ENCODE results near the gene HPS5.
"Not testable (repeated sequence)": the region's sequence is repeated elsewhere in the genome, so short reads cannot be mapped to it uniquely, and the experiment has no call there.

The HPS5 gene

GRCh38 chr11:18267335-18268133, 54.4 kb downstream of the HPS5 start:
- H3K4me1 ChIP-seq (ENCODE audit: control insufficient read depth, insufficient read depth, low read length); H3K4me3 ChIP-seq (ENCODE audit: low read depth, low read length); POLR2A ChIA-PET; H3K9me3 ChIP-seq (ENCODE audit: control insufficient read depth, insufficient read depth, low read depth, low read length); H3K27ac ChIP-seq (ENCODE audit: extremely low read depth, low read depth, low read length); CTCF ChIA-PET; H3K36me3 ChIP-seq (ENCODE audit: control insufficient read depth in 2 of 2, insufficient read depth in 1 of 2, low read length in 2 of 2): not testable (repeated sequence)

- ChIA-PET CTCF (no interaction called here), POLR2A (no interaction called here)
- H3K9me3 ChIP-seq (ENCODE audit: control insufficient read depth, insufficient read depth, low read depth, low read length), result no peaks in the 10 kb centered on the region
- H3K4me1 ChIP-seq (ENCODE audit: control insufficient read depth, insufficient read depth, low read length), result no peaks in the 10 kb centered on the region
- H3K36me3 ChIP-seq (ENCODE audit: control insufficient read depth in 2 of 2, insufficient read depth in 1 of 2, low read length in 2 of 2), result no peaks in the 10 kb centered on the region
- no peak within 1 kb of the TSS for H3K4me3 ChIP-seq (ENCODE audit: low read depth, low read length)
- TF ChIP-seq GLI2 (tag by site-specific recombination; IDR thresholded peaks at IDR 0.05; ENCODE audit: borderline replicate concordance, low read depth), result no peak
- TF ChIP-seq ZNF837 (tag by site-specific recombination; IDR thresholded peaks at IDR 0.05), result no peak
- TF ChIP-seq ZNF24 (tag by site-specific recombination; IDR thresholded peaks at IDR 0.05), result no peak
- no peak for TF ChIP-seq TSHZ1 (tag by site-specific recombination; IDR thresholded peaks at IDR 0.05; ENCODE audit: borderline replicate concordance)
- TF ChIP-seq ZSCAN18 (tag by site-specific recombination; IDR thresholded peaks at IDR 0.05), result no peak
- TF ChIP-seq ZNF585B (tag by site-specific recombination; IDR thresholded peaks at IDR 0.05), result no peak
- TF ChIP-seq ZNF621 (tag by site-specific recombination; IDR thresholded peaks at IDR 0.05), result no peak
- TF ChIP-seq, protein P1, sequence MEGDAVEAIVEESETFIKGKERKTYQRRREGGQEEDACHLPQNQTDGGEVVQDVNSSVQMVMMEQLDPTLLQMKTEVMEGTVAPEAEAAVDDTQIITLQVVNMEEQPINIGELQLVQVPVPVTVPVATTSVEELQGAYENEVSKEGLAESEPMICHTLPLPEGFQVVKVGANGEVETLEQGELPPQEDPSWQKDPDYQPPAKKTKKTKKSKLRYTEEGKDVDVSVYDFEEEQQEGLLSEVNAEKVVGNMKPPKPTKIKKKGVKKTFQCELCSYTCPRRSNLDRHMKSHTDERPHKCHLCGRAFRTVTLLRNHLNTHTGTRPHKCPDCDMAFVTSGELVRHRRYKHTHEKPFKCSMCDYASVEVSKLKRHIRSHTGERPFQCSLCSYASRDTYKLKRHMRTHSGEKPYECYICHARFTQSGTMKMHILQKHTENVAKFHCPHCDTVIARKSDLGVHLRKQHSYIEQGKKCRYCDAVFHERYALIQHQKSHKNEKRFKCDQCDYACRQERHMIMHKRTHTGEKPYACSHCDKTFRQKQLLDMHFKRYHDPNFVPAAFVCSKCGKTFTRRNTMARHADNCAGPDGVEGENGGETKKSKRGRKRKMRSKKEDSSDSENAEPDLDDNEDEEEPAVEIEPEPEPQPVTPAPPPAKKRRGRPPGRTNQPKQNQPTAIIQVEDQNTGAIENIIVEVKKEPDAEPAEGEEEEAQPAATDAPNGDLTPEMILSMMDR (tag by site-specific recombination; IDR thresholded peaks at IDR 0.05), result no peak
- TF ChIP-seq RBAK (tag by site-specific recombination; IDR thresholded peaks at IDR 0.05), result no peak
- no peak within 1 kb of the TSS for H3K27ac ChIP-seq (ENCODE audit: extremely low read depth, low read depth, low read length)
Observed at GRCh38 chr11:18265949-18266348, 56.0 kb downstream of the HPS5 start, which contains the start of gene SAA1. TSS of gene SAA1 (plus strand) at chr11:18266264. CDS start at chr11:18266888, 624 bp downstream.

GRCh38 chr11:18264677-18265555, 57.0 kb downstream of the HPS5 start:
- no peak overlapping the region for H3K27ac ChIP-seq (ENCODE audit: extremely low read depth, low read depth, low read length)
- H3K4me1 ChIP-seq (ENCODE audit: control insufficient read depth, insufficient read depth, low read length), result no peaks in the 10 kb centered on the region
- CTCF ChIA-PET, result interaction anchor here (0.6 to 0.7 kb wide), 2 partner anchors 146 to 1686 kb away, joined by 3 to 5 read pairs; no protein-coding TSS in a partner anchor
- no peak overlapping the region for H3K4me3 ChIP-seq (ENCODE audit: low read depth, low read length)
- POLR2A ChIA-PET, result no interaction called here
- no peaks in the 10 kb centered on the region for H3K9me3 ChIP-seq (ENCODE audit: control insufficient read depth, insufficient read depth, low read depth, low read length)
- no peaks in the 10 kb centered on the region for H3K36me3 ChIP-seq (ENCODE audit: control insufficient read depth in 2 of 2, insufficient read depth in 1 of 2, low read length in 2 of 2)
- TF ChIP-seq ZNF776 (tag by site-specific recombination; IDR thresholded peaks at IDR 0.05; ENCODE audit: borderline replicate concordance) (no peak), EGR2 (tag by site-specific recombination; IDR thresholded peaks at IDR 0.05; ENCODE audit: low read depth) (no peak), GLIS1 (tag by site-specific recombination; IDR thresholded peaks at IDR 0.05) (no peak), ZNF16 (tag by site-specific recombination; IDR thresholded peaks at IDR 0.05; ENCODE audit: low read depth) (no peak), TRIM28 (IDR thresholded peaks at IDR 0.05; ENCODE audit: borderline replicate concordance, low read length) (no peak), KLF9 (tag by site-specific recombination; IDR thresholded peaks at IDR 0.05; ENCODE audit: low read depth) (no peak), ZNF174 (tag by site-specific recombination; IDR thresholded peaks at IDR 0.05) (no peak), ZSCAN18 (tag by site-specific recombination; IDR thresholded peaks at IDR 0.05) (no peak)
- TF ChIP-seq, protein P2, sequence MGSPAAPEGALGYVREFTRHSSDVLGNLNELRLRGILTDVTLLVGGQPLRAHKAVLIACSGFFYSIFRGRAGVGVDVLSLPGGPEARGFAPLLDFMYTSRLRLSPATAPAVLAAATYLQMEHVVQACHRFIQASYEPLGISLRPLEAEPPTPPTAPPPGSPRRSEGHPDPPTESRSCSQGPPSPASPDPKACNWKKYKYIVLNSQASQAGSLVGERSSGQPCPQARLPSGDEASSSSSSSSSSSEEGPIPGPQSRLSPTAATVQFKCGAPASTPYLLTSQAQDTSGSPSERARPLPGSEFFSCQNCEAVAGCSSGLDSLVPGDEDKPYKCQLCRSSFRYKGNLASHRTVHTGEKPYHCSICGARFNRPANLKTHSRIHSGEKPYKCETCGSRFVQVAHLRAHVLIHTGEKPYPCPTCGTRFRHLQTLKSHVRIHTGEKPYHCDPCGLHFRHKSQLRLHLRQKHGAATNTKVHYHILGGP (tag by site-specific recombination; IDR thresholded peaks at IDR 0.05), result no peak
